Stimulated activated naive B cell treated with anti-CD40 and anti-IgM and Interleukin-4, amounts not matched to agents 10 μg/mL and 1 μg/mL and 100 μg/mL, for 72 hours (primary cell): ENCODE data around the gene GPR173.

Experiments
- ATAC-seq, 2 donors: fragments of 150-1000 bp; cut with Tn5 transposase; replicated peaks; 2 replicates each; pipeline ENCODE4 v1.10.0; 2021; ENCODE audit warnings: moderate library complexity in 1 of 2
- DNase-seq: peaks from one replicate; pipeline ENCODE4 v3.0.0; 2021
- H3K27ac Mint-ChIP-seq: one replicate; pipeline ENCODE4 v1.8.0; 2022; ENCODE audit warnings: mild to moderate bottlenecking, mixed read lengths
- H3K27me3 Mint-ChIP-seq, 2 donors: one replicate each; pipeline ENCODE4 v1.8.0; 2022; ENCODE audit warnings: mixed read lengths in 2 of 2
- H3K36me3 Mint-ChIP-seq, 2 donors: one replicate each; pipeline ENCODE4 v1.8.0; 2022; ENCODE audit warnings: mixed read lengths in 2 of 2, mild to moderate bottlenecking in 1 of 2
- H3K4me1 Mint-ChIP-seq, 2 donors: one replicate each; pipeline ENCODE4 v1.8.0; 2022; ENCODE audit warnings: mixed read lengths in 2 of 2, mild to moderate bottlenecking in 1 of 2
- H3K4me3 Mint-ChIP-seq, 2 donors: one replicate each; pipeline ENCODE4 v1.8.0; 2022; ENCODE audit warnings: mild to moderate bottlenecking in 2 of 2, mixed read lengths in 2 of 2, moderate library complexity in 1 of 2
- H3K9me3 Mint-ChIP-seq, 2 donors: one replicate each; pipeline ENCODE4 v1.8.0; 2022; ENCODE audit warnings: mixed read lengths in 2 of 2, mild to moderate bottlenecking in 1 of 2

The GPR173 gene

DNA sequence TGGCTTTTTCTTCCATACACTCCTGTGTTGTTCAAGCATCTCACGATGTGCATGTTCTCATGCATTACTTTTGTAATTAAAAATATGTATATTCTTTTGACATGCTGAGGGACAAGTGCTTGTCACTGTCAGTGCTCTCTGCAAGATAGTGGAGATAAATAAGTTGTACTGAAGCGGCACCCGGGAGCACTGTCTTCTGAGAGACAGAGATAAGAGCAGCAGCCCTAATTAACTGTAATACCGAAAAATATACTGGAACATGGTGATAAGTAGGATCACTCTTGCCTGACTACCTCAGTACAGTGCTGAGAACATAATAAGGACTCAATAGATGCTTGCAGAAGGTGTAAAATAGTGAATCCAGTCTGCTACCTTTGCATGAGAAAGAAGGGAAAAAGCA, 9.4 kb upstream of the GPR173 start:
- DNase-seq (no peak), ATAC-seq (no peak)
- H3K27me3 Mint-ChIP-seq: peaks cover 22 to 29% of the 10 kb centered on the region in 2 donors
- H3K4me3 Mint-ChIP-seq: no peak overlapping the region
- H3K36me3 Mint-ChIP-seq: no peaks in the 10 kb centered on the region
- no peaks in the 10 kb centered on the region for H3K4me1 Mint-ChIP-seq
- no peak overlapping the region for H3K27ac Mint-ChIP-seq
- H3K9me3 Mint-ChIP-seq: no peaks in the 10 kb centered on the region

DNA sequence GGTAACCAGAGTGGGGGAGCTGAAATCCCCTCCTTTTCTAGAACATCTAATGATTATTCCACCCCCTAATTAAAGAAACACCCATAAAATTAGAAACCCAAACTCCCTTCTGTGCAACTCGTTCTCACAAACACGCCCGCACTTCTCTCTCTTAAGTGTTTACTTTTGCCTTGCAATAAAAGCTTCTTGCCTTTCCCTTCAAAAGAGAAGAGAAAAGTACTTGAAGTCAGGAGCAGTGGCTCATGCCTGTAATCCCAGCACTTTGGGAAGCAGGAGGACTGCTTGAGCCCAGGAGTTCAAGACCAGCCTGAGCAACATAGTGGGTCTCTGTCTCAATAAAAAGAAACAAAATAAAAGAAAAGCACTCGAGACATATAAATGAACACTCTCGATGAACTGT, 3.6 kb upstream of the GPR173 start:
- H3K4me1 Mint-ChIP-seq: peaks cover 6 to 10% of the 10 kb centered on the region in 2 donors
- peaks cover 0 to 11% of the 10 kb centered on the region in 2 donors for H3K27me3 Mint-ChIP-seq
- ATAC-seq (no peak), DNase-seq (no peak)
- H3K9me3 Mint-ChIP-seq: no peaks in the 10 kb centered on the region
- no peak overlapping the region for H3K4me3 Mint-ChIP-seq
- H3K27ac Mint-ChIP-seq: no peak overlapping the region
- no peaks in the 10 kb centered on the region for H3K36me3 Mint-ChIP-seq

DNA sequence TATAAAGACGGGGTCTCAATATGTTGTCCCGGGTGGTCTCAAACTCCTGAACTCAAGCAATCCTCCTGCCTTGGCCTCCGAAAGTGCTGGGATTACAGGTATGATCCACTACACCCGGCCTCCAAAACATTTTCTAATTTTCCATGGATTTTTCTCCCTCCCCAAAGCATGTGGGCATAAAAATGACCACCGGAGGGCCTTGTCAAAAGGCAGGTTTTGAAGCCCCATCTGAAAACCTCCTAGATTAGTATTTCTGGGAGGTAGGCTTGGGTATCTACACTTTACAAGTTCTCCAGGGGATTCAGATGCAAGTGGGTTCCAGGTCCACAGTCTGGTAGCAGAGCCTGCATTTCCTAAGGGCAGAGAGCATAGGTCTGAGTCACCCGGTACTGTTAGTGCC, 1.4 kb upstream of the GPR173 start:
- ATAC-seq (no peak), DNase-seq (no peak)
- Mint-ChIP-seq H3K4me3 (no peak overlapping the region), H3K27ac (no peak overlapping the region), H3K9me3 (no peaks in the 10 kb centered on the region), H3K27me3 (peaks cover 0 to 6% of the 10 kb centered on the region in 2 donors), H3K36me3 (no peaks in the 10 kb centered on the region), H3K4me1 (peaks cover 6 to 10% of the 10 kb centered on the region in 2 donors)

DNA sequence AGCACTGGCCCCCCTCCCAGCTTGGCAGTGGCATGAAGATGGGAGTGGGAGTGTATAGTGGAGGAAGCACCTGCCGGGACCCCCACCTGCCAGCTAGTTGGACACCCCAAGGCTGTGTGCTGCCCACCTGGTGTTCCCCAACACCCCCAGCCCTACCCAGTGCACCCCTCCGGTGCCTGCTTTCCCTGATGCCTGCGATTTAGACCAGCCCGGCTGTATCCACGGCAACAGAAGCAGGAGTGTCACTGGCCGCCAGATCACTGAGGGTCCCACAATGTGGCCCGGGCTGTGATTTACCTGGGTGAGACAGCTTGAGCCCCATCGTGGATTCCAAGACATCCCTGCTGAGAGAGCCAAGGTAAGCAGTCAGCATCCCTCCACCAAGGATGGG, 533 bp downstream of the GPR173 start:
- Mint-ChIP-seq H3K27me3 (peaks cover 0 to 6% of the 10 kb centered on the region in 2 donors), H3K36me3 (no peaks in the 10 kb centered on the region), H3K4me1 (peaks cover 6 to 10% of the 10 kb centered on the region in 2 donors), H3K9me3 (no peaks in the 10 kb centered on the region), H3K27ac (no peak overlapping the region), H3K4me3 (peak overlapping the region; percentile 61 to 72)
- DNase-seq (no peak), ATAC-seq (no peak)

DNA sequence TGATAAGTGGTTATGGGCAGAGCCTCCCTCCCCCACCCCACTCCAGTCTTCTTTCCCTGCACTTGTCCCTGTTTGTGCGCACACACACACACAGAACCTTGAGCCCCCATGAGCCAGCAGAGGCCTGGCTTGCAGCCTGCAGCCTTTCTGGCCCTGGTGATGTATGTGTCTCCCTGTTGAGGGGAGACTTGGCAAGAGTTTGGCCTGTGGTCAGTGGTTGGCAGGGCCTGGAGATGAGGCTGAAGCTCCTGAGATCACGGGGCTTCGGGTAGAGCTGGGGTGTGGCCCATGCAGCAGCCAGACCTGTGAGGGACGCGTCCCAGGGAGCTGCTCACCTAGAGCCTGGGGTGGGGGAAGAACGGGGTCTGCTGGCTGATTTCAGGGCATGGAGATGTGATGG, 2.3 kb downstream of the GPR173 start:
- no peak overlapping the region for H3K4me3 Mint-ChIP-seq
- ATAC-seq (no peak), DNase-seq (no peak)
- H3K36me3 Mint-ChIP-seq: no peaks in the 10 kb centered on the region
- no peaks in the 10 kb centered on the region for H3K9me3 Mint-ChIP-seq
- no peak overlapping the region for H3K27ac Mint-ChIP-seq
- peaks cover 0 to 6% of the 10 kb centered on the region in 2 donors for H3K27me3 Mint-ChIP-seq
- peaks cover 6 to 10% of the 10 kb centered on the region in 2 donors for H3K4me1 Mint-ChIP-seq

DNA sequence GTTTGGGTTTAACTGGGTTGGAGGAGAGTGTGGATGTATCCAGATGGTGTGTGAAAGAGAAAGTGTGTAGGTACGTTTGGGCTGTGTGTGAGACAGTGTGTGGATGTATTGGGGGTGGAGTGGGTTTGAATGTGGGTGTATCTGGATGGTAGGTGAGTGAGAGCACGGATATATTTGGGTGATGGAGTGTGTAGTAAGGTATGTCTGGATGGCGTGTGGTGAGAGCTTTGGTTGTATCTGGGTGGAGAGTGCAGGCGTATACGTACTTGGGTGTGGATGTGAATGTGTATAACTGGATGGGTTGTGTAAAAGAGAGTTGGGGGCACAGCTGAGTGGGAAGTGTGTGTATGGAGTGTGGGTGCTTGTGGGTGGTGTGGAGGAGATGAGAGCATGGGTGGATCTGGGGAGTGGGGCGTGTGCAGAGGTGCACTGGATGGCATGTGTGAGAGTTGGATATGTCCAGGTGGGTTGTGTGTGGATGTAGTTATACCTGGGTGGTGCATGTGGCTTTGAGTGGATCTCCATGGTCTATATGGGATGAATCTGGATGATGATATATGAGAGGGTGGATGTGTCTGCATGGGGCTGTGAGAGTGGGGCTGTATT, 6.8 kb downstream of the GPR173 start:
- Mint-ChIP-seq H3K4me3 (no peak overlapping the region), H3K27ac (no peak overlapping the region), H3K9me3 (no peaks in the 10 kb centered on the region), H3K27me3 (no peaks in the 10 kb centered on the region), H3K36me3 (no peaks in the 10 kb centered on the region), H3K4me1 (no peaks in the 10 kb centered on the region)
- no peak for DNase-seq
- ATAC-seq: no peak

DNA sequence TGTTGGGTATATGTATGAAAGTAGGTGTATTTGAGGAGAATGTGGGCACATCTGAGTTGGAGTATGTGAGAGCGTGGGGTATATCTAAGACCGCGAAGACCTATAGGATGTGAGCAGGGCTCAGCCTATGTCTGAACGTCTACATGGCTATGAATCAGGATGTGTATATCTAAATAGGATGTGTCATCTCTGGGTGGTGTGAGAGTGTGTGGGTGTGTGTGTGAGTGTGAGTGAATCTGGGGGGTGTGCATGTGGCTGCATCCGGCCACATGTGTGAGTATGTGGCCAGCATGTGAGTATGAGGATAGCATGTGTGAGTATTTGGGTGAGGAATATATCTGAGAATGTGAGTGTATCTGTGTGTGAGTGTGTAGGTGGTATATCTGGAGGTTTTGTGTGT, 7.7 kb downstream of the GPR173 start:
- Mint-ChIP-seq H3K9me3 (no peaks in the 10 kb centered on the region), H3K27ac (no peak overlapping the region), H3K36me3 (no peaks in the 10 kb centered on the region), H3K27me3 (no peaks in the 10 kb centered on the region), H3K4me3 (no peak overlapping the region), H3K4me1 (no peaks in the 10 kb centered on the region)
- ATAC-seq (no peak), DNase-seq (no peak)

DNA sequence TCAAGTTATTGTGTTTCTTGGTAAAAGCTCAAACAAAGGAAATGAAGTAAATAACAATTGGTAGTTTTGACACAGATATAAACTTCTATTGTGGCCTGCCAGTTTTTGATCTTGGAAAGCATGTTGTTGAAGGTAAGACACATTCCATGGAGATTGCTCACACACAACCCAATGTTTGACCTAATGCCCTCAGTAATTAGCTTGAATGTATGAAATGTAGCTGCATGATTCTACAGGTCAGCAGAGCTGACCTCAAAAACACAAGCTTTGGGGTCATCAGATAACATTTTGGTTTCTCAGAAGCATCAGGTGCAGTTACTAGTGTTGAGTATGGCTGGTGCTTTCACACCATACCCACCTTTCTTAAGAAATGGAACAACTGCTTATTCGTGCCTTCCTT, 16.5 kb downstream of the GPR173 start:
- H3K4me3 Mint-ChIP-seq: no peak overlapping the region
- ATAC-seq (no peak), DNase-seq (no peak)
- H3K27me3 Mint-ChIP-seq: no peaks in the 10 kb centered on the region
- no peak overlapping the region for H3K27ac Mint-ChIP-seq
- no peaks in the 10 kb centered on the region for H3K4me1 Mint-ChIP-seq
- no peaks in the 10 kb centered on the region for H3K9me3 Mint-ChIP-seq
- no peaks in the 10 kb centered on the region for H3K36me3 Mint-ChIP-seq

DNA sequence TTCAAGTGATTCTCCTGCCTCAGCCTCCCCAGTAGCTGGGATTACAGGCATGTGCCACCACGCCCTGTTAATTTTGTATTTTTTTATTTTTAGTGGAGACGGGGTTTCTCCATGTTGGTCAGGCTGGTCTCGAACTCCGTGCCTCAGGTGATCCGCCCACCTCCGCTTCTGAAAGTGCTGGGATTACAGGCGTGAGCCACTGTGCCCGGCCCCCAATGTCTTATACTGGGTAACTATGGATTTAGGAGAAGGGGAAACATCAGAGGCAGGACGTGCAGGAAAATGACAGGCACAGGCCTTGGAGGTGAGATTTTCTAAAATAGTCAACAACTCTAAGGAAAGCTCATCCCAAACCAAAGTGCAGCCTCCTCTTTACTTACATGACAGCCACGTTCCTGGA, 22.5 kb downstream of the GPR173 start:
- Mint-ChIP-seq H3K4me1 (peaks cover 9 to 26% of the 10 kb centered on the region in 2 donors), H3K9me3 (no peaks in the 10 kb centered on the region), H3K27me3 (peaks cover 0 to 4% of the 10 kb centered on the region in 2 donors), H3K36me3 (no peaks in the 10 kb centered on the region), H3K4me3 (no peak overlapping the region), H3K27ac (no peak overlapping the region)
- ATAC-seq: no peak
- DNase-seq: no peak

DNA sequence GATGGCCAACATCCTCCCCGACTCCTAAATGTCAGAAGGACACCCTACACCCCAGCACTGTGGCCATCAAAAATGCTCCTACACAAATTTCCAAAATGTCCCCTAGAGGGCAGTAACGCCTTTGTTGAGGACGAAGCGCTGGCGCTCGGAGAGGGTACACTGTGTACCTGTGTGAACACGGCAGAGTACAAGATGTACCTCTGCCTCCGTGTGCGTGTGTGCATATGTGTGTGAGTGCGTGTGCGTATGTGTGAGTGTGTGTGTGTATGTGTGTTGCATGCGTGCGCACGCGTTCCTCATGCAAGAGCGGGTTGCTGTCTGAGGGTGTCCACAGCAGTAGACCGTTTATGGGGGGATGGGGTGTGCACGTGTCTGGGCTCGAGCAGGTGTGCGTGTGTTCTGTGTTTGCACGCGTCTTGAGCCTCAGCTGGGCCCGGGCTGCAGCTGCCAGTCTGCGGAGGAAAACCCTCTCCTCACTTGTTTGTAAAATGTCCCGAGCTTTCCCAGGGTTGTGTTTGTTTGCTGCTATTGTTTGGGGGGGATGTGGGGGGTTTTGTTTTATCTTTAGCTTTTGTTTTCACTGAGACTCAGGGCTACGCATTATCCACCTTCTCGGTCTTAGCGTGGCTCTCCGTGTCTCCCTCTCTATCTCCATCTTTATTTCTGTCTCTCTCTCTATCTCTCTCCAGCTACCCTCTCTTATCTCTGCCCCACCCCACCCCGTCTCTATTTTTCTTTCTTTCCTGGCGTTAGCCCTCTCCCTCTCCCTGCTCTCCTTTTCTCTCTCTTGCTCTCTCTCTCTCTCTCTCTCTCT, 23.2 kb downstream of the GPR173 start:
- ATAC-seq (peak; percentile 86 to 88), DNase-seq (peak; percentile 59)
- Mint-ChIP-seq H3K36me3 (no peaks in the 10 kb centered on the region), H3K27me3 (peaks cover 0 to 4% of the 10 kb centered on the region in 2 donors), H3K9me3 (peaks cover 0 to 2% of the 10 kb centered on the region in 2 donors), H3K4me3 (peak overlapping the region; percentile 76 to 80), H3K27ac (peak overlapping the region; percentile 3), H3K4me1 (peaks cover 9 to 26% of the 10 kb centered on the region in 2 donors)

DNA sequence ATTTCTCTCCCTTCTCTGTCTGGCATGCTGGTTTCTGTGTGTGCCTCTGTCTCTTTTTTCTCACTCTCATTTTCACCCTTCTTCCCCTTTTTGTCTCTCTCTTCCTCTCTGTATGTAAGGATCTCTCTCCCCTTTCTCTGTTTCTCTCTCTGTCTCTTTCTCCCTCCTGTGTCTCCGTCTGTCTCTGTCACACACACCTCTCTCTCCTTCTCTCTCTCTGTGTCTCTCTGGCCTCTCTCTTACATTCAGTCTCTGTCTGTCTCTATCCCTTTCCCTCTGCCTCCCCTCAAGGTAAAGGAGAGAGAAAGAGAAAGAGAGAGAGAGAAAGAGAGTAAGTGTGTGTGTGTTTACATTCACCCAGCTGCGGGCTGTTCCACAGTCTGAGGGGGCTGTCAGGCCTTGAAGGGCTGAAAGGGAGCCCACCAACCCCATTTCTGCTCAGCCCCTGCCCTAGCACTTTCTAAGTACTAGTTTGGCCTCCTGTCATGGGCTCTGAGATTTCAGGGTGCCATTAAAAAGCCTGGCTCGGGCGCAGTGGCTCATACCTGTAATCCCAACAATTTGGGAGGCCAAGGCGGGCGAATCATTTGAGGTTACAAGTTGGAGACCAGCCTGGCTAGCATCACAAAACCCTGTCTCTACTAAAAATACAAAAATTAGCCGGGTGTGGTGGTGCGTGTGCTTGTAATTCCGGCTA, 24.0 kb downstream of the GPR173 start:
- Mint-ChIP-seq H3K4me1 (peaks cover 9 to 26% of the 10 kb centered on the region in 2 donors), H3K36me3 (no peaks in the 10 kb centered on the region), H3K27me3 (peaks cover 0 to 4% of the 10 kb centered on the region in 2 donors), H3K4me3 (peak overlapping the region; percentile 76 to 80), H3K27ac (peak overlapping the region; percentile 3), H3K9me3 (peaks cover 0 to 2% of the 10 kb centered on the region in 2 donors)
- peak; percentile 41 to 44 for ATAC-seq
- no peak for DNase-seq

DNA sequence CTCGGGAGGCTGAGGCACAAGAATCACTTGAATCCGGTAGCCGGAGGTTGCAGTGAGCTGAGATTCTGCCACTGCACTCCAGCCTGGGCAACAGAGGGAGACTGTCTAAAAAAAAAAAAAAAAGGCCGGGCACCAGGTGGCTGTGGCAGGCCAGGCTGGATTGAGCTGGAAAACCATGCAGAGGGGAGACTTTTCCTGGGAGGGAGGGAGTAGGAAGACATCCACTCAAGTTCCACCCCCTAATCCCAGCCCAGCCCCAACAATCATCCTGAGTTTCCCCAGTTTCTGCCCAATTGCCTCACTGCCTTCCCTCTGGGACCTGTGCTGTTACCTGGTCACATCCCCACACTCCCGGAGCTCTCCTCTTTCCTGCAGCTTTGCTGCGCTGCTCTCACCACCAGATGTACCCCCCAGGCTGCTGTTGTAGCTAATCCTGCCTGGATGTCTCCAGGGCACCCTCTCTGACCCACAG, 24.6 kb downstream of the GPR173 start:
- no peak for DNase-seq
- peaks cover 0 to 8% of the 10 kb centered on the region in 2 donors for H3K27me3 Mint-ChIP-seq
- no peak for ATAC-seq
- peak overlapping the region in 1 of 2 donors; percentile 4 for H3K4me3 Mint-ChIP-seq
- no peaks in the 10 kb centered on the region for H3K36me3 Mint-ChIP-seq
- H3K9me3 Mint-ChIP-seq: peaks cover 0 to 2% of the 10 kb centered on the region in 2 donors
- peaks cover 9 to 26% of the 10 kb centered on the region in 2 donors for H3K4me1 Mint-ChIP-seq
- H3K27ac Mint-ChIP-seq: peak overlapping the region; percentile 68

DNA sequence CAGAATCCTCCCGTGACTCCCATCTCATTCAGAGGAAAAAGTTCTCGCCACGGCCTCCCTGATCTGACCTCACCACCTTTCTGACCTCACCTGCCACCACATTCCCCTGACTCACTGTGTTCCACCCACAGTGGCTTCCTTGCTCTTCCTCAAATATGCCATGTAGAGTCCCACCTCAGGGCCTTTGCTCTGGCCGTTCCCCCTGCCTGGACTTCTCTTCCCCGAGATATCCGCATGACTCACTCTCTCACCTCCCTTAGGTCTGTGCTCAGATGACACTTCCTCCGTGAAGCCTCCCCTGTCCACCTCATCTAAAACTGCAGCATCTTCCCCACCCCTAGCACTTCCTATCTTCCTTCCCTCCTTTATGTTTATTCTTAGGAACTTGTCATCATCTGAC, 26.4 kb downstream of the GPR173 start:
- DNase-seq (no peak), ATAC-seq (no peak)
- Mint-ChIP-seq H3K4me1 (peaks cover 9 to 26% of the 10 kb centered on the region in 2 donors), H3K36me3 (no peaks in the 10 kb centered on the region), H3K27ac (no peak overlapping the region), H3K9me3 (peaks cover 0 to 2% of the 10 kb centered on the region in 2 donors), H3K4me3 (no peak overlapping the region), H3K27me3 (peaks cover 0 to 11% of the 10 kb centered on the region in 2 donors)

DNA sequence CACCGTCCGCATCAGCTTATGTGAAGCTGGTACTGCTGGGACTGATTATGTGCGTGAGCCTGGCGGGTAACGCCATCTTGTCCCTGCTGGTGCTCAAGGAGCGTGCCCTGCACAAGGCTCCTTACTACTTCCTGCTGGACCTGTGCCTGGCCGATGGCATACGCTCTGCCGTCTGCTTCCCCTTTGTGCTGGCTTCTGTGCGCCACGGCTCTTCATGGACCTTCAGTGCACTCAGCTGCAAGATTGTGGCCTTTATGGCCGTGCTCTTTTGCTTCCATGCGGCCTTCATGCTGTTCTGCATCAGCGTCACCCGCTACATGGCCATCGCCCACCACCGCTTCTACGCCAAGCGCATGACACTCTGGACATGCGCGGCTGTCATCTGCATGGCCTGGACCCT, 28.1 kb downstream of the GPR173 start:
- H3K27me3 Mint-ChIP-seq: peaks cover 0 to 17% of the 10 kb centered on the region in 2 donors
- peaks cover 0 to 2% of the 10 kb centered on the region in 2 donors for H3K9me3 Mint-ChIP-seq
- DNase-seq (no peak), ATAC-seq (no peak)
- H3K4me3 Mint-ChIP-seq: no peak overlapping the region
- H3K4me1 Mint-ChIP-seq: peaks cover 11 to 21% of the 10 kb centered on the region in 2 donors
- H3K36me3 Mint-ChIP-seq: no peaks in the 10 kb centered on the region
- no peak overlapping the region for H3K27ac Mint-ChIP-seq
